ENCODE measurements around the gene CCBE1. TPM values are rescaled to one million over a fixed set of nuclear protein-coding genes. Genes with fewer than 3 reads are reported as not detected.

CCBE1 gene
- total and polyA plus RNA-seq, 9 of the 15 experiments (the other 6 are each of a cell fraction or from before 2014, with no cell fraction given), result 0.20 TPM; not detected in 8

DNA sequence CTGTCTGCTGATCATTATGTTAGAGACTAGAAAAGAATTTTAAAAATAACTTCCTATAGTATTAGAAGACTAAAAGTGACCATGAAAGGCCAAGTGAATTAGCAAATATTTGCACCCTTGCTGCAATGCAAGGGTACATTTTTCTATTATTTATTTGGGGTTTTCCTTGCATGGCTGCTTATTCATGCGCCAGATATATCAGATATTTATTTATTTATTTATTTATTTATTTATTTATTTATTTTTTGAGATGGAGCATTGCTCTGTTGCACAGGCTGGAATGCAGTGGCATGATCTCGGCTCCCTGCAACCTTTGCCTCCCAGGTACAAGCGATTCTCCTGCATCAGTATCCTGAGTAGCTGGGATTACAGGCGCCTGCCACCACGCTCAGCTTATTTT is 211.8 kb downstream of the CCBE1 start:
- DNase-seq (ENCODE audit: extremely low read depth in 1 of 4, low spot score in 3 of 4), result no peak
- no peak for FAIRE-seq
- no peaks in the 10 kb centered on the region for H3K9me3 ChIP-seq (replicated peaks; ENCODE audit: control insufficient read depth, insufficient read depth, low read depth, low read length)
- no peaks in the 10 kb centered on the region for H3K27me3 ChIP-seq (ENCODE audit: control insufficient read depth in 2 of 2, insufficient read depth in 2 of 2, low read length in 2 of 2)
- H3K79me2 ChIP-seq (ENCODE audit: control insufficient read depth, insufficient read depth, low read length), result no peaks in the 10 kb centered on the region
- no peak for TF ChIP-seq SP2 (IDR thresholded peaks at IDR 0.05; ENCODE audit: extremely low read depth, low read depth, low read length, poor library complexity, severe bottlenecking)
- TF ChIP-seq, protein P1, sequence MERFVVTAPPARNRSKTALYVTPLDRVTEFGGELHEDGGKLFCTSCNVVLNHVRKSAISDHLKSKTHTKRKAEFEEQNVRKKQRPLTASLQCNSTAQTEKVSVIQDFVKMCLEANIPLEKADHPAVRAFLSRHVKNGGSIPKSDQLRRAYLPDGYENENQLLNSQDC (CRISPR knock-in tag; IDR thresholded peaks at IDR 0.05), result no peak
- TF ChIP-seq EZH2 (IDR thresholded peaks at IDR 0.05; ENCODE audit: borderline replicate concordance, low read depth, low read length), result no peak
- no peak for TF ChIP-seq ETV1 (tag; conservative IDR thresholded peaks at IDR 0.05; ENCODE audit: low read depth)
- no peak for TF ChIP-seq KLF6 (CRISPR knock-in tag; IDR thresholded peaks at IDR 0.05; ENCODE audit: borderline replicate concordance)
- no peak for TF ChIP-seq NELFE (IDR thresholded peaks at IDR 0.05; ENCODE audit: insufficient read depth, insufficient read length)
- TF ChIP-seq BMI1 (IDR thresholded peaks at IDR 0.05; ENCODE audit: low read length), result no peak
- TF ChIP-seq, protein P2, sequence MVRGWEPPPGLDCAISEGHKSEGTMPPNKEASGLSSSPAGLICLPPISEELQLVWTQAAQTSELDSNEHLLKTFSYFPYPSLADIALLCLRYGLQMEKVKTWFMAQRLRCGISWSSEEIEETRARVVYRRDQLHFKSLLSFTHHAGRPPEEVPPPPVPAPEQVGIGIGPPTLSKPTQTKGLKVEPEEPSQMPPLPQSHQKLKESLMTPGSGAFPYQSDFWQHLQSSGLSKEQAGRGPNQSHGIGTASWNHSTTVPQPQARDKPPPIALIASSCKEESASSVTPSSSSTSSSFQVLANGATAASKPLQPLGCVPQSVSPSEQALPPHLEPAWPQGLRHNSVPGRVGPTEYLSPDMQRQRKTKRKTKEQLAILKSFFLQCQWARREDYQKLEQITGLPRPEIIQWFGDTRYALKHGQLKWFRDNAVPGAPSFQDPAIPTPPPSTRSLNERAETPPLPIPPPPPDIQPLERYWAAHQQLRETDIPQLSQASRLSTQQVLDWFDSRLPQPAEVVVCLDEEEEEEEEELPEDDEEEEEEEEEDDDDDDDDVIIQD (CRISPR knock-in tag; IDR thresholded peaks at IDR 0.05), result no peak
- no peak for TF ChIP-seq KAT2B (IDR thresholded peaks at IDR 0.05; ENCODE audit: low read depth, low read length)
- TF ChIP-seq, protein P3, sequence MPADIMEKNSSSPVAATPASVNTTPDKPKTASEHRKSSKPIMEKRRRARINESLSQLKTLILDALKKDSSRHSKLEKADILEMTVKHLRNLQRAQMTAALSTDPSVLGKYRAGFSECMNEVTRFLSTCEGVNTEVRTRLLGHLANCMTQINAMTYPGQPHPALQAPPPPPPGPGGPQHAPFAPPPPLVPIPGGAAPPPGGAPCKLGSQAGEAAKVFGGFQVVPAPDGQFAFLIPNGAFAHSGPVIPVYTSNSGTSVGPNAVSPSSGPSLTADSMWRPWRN (IDR thresholded peaks at IDR 0.05; ENCODE audit: low read depth), result no peak
- TF ChIP-seq CC2D1A (IDR thresholded peaks at IDR 0.05), result no peak
- TF ChIP-seq KAT8 (IDR thresholded peaks at IDR 0.05; ENCODE audit: low read depth), result no peak
- H3K4me2 ChIP-seq (ENCODE audit: insufficient read depth, low read length), result no peak overlapping the region
- H3K36me3 ChIP-seq (ENCODE audit: control insufficient read depth, insufficient read depth, low read length), result no peaks in the 10 kb centered on the region
- intact Hi-C loops (cut with micrococcal nuclease), result no loop called here
- no peak overlapping the region for H2AFZ ChIP-seq (ENCODE audit: low read depth, low read length)
- no peak overlapping the region for H3K4me3 ChIP-seq
- no peak overlapping the region for H3K9ac ChIP-seq (ENCODE audit: insufficient read depth in 1 of 2, low read depth in 2 of 2, low read length in 2 of 2)
- no peaks in the 10 kb centered on the region for H3K4me1 ChIP-seq (replicated peaks in 1 of 2; ENCODE audit: control insufficient read depth in 2 of 2, insufficient read depth in 2 of 2, low read length in 2 of 2)
- H3K9me1 ChIP-seq (ENCODE audit: control insufficient read depth, insufficient read depth, low read length), result no peaks in the 10 kb centered on the region
- no peak for ATAC-seq
- H3K27ac ChIP-seq (ENCODE audit: extremely low read depth, low read depth, low read length), result no peak overlapping the region
- in situ Hi-C loops (cut with MboI), result no loop called here
- WGBS (ENCODE audit: insufficient coverage, low coverage, missing lambda C conversion rate), result 0% methylated on average over 5 of the region's 5 CpGs
- ChIA-PET CTCF (ENCODE audit: low intra/inter-chr PET ratio) (no interaction called here), POLR2A (no interaction called here)
- no TSS peak for BruUV-seq (replicated peaks)
- no peaks in the 10 kb centered on the region for H4K20me1 ChIP-seq (replicated peaks; ENCODE audit: control insufficient read depth, insufficient read depth, low read length)
